Activated CD8-positive, alpha-beta memory T cell treated with anti-CD3 and anti-CD28 coated beads, Interleukin-2, amount 10 ng/mL, durations not matched to agents 7 days and 5 days (primary cell): ENCODE data around the gene SPTLC2. TPM values are rescaled to one million over a fixed set of nuclear protein-coding genes. Genes with fewer than 3 reads are reported as not detected.

Experiments
- ATAC-seq: fragments of 150-1000 bp; cut with Tn5 transposase; one replicate; pipeline ENCODE4 v1.10.0; 2021; ENCODE audit warnings: moderate library complexity
- CTCF ChIA-PET: fragments of 350-600 bp; sonication (Branson Sonifier 250); formaldehyde crosslinking; loops from one replicate; lab custom pipeline; 2021; ENCODE audit warnings: antibody characterized with exemption; lab: Charles Lee
- DNase-seq: peaks from one replicate; pipeline ENCODE4 v3.0.0-alpha.2; 2020
- H3K27ac Mint-ChIP-seq: one replicate; pipeline ENCODE4 v1.8.0; 2021; ENCODE audit warnings: mild to moderate bottlenecking, mixed read lengths
- H3K27me3 Mint-ChIP-seq: one replicate; pipeline ENCODE4 v1.8.0; 2021; ENCODE audit warnings: mixed read lengths
- H3K36me3 Mint-ChIP-seq: one replicate; pipeline ENCODE4 v1.8.0; 2021; ENCODE audit warnings: mild to moderate bottlenecking, mixed read lengths
- H3K4me1 Mint-ChIP-seq: one replicate; pipeline ENCODE4 v1.8.0; 2021; ENCODE audit warnings: mixed read lengths
- H3K4me3 Mint-ChIP-seq: one replicate; pipeline ENCODE4 v1.8.0; 2021; ENCODE audit warnings: mild to moderate bottlenecking, moderate library complexity, mixed read lengths
- H3K9me3 Mint-ChIP-seq: one replicate; pipeline ENCODE4 v1.8.0; 2022; ENCODE audit warnings: low read depth, mixed read lengths
- total RNA-seq, 2 experiments: library from RNA; stranded (reverse); gene quantifications; one replicate each; pipeline ENCODE4 v1.2.3, GENCODE V29; 2021

The SPTLC2 gene
- total RNA-seq, 2 experiments from 2014 or later, result 34.5 to 43.3 TPM

DNA sequence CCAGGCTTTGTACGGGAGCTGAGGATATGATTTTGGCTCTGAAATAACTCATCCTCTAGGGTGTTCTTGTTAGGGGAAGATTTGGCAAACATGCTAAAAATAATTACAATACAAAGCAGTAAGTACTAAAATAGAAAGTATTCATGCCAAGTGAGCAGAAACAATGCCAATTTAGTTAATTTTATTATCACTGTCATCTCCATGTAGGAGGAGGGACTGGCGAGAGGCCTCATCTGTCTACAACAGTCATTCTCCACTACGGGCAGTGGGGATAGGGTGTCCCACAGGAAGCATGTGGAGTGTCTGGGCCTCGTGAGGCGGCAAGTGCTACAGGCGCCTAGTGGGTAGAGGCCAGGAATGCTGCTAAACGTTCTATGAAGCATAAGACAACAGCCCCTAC is 121.1 kb downstream of the SPTLC2 start:
- Mint-ChIP-seq H3K4me3 (no peak overlapping the region), H3K4me1 (peaks cover 6% of the 10 kb centered on the region), H3K27me3 (peaks cover 34% of the 10 kb centered on the region), H3K36me3 (no peaks in the 10 kb centered on the region), H3K9me3 (no peaks in the 10 kb centered on the region), H3K27ac (no peak overlapping the region)
- DNase-seq (no peak), ATAC-seq (no peak)
- CTCF ChIA-PET, result no interaction called here

DNA sequence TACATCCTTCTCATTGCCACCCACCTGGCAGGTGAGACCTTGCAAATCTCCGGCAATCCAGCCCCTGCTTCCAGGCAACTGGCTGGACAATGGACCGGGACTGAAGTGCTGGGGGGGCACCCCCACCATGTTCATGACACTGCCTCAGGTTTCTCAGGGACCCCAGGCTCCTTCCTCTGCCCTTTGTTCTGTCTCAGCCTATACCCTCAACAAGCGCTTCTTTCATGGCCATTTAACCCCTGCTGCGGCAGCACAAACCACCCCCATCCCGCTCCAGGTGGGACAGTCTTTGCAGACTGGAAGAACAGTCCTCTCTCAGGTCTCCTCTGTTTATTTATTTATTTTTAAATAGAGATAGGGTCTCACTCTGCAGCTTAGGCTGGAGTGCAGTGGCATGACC is 125.4 kb downstream of the SPTLC2 start:
- CTCF ChIA-PET, result no interaction called here
- peaks cover 7% of the 10 kb centered on the region for H3K27me3 Mint-ChIP-seq
- H3K36me3 Mint-ChIP-seq, result no peaks in the 10 kb centered on the region
- no peaks in the 10 kb centered on the region for H3K9me3 Mint-ChIP-seq
- H3K27ac Mint-ChIP-seq, result no peak overlapping the region
- no peaks in the 10 kb centered on the region for H3K4me1 Mint-ChIP-seq
- no peak for DNase-seq
- no peak for ATAC-seq
- no peak overlapping the region for H3K4me3 Mint-ChIP-seq

DNA sequence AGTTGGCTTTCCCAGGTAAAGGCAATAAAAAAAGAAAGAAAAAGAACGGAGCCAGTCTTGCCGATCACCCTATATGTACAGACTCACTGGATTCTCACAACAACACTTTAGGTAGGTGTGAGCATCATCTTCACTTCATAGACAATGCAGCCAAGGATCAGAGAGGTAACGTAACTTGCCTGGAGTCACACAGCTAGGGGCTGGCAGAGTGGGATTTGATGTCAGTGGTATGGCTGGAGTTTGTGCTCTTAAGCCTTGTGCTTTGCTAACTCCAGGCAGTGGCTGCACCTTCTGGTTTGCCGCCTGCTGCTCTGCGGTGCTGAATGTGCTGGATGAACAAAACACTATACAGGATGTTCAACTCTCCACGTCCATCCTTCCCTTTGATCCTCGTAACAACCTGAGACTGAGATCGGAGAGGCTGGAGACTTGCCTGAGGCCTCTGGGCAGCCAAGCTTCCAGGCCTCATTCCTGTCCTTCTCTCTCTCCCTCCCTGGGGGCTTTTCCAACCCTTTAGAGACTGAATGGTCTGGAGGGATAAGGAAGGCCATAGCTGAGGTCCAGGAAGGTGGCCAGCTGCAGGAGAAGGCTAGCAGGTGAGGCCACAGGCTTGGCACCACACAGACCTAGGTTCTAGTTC is 126.0 kb downstream of the SPTLC2 start:
- H3K27ac Mint-ChIP-seq, result no peak overlapping the region

DNA sequence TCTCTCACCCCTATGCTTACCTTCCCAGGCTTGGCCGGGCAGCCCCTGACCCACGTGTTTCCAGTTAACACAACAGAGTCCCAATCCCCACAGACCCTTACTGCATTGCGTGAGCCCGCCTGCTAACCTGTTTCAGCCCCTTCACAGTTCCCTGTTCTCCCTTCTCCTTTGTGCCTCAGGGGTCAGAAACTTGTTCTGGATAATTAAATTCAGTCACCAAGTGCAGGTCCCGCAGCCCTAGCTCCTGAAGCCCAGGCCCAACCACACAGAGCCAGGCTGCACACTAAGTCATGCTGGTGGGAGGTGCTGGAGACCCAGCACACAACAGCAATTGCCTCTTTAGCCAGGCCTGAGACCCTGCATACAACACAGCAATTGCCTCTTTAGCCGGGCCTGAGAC is 127.4 kb downstream of the SPTLC2 start:
- no peaks in the 10 kb centered on the region for H3K4me1 Mint-ChIP-seq
- no peaks in the 10 kb centered on the region for H3K9me3 Mint-ChIP-seq
- no peaks in the 10 kb centered on the region for H3K27me3 Mint-ChIP-seq
- no peak overlapping the region for H3K27ac Mint-ChIP-seq
- no peak for ATAC-seq
- H3K36me3 Mint-ChIP-seq, result no peaks in the 10 kb centered on the region
- CTCF ChIA-PET, result no interaction called here
- no peak for DNase-seq
- H3K4me3 Mint-ChIP-seq, result no peak overlapping the region

More for the DNA sequence above, 126.0 kb downstream of the SPTLC2 start:
- H3K27me3 Mint-ChIP-seq, result peaks cover 3% of the 10 kb centered on the region
- H3K4me1 Mint-ChIP-seq, result no peaks in the 10 kb centered on the region
- DNase-seq, result no peak
- ATAC-seq, result no peak
- H3K4me3 Mint-ChIP-seq, result no peak overlapping the region
- H3K36me3 Mint-ChIP-seq, result no peaks in the 10 kb centered on the region
- H3K9me3 Mint-ChIP-seq, result no peaks in the 10 kb centered on the region
- CTCF ChIA-PET, result no interaction called here

DNA sequence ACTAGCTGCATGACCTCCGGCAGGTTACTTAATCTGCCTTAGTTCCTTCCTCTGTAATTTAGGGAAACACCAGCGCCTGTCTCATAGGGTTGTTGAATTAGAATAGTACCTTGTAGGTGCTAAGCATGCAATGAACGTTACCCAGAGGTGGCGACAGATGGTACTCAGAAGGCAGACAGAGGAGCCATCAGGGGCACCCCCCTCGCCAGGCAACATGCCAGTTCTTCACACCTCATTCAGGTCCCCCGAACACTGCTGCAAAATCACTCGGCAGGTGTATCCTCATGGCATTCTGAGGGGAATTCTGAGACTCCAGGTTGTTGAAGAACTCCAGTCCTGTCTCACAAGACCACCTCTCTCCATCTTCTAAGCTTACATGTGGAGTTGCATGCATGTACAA is 127.9 kb downstream of the SPTLC2 start:
- ATAC-seq, result no peak

DNA sequence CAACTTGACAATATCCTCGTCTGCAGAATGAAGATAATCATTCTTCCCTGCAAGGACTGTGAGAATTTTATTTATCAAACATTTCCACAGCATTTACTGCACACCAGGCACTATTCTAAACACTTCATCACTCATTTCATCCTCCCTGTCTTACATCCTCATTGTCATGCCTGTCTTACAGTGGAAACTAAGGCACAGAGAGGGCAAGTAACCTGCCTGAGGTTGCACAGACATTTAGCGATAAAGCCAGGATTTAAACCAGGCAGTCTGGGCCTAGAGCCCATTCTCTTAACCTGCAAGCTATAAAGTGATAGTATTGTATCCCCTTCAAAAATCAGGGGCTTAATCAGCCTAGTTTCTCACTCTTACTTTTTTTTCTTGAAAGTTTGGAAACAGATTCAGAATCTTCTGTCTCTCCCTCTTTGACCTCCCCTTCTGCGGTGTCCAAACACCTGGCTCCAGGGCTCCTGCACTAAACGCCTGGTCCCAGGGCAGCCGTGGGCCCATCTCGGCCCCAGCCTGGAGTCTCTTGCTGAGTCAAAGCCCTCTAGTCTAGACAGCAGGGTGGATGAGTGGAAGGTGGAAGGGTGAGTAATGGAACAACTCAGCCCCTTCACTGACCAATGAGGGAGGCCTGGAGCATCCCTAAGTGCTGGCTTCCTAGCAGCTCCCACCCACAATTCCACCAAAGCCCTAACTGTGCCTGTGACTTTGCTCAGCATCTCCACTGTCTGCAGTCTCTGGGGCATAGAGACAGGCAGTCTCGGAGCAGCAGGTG is 130.3 kb downstream of the SPTLC2 start:
- Mint-ChIP-seq H3K27me3 (no peaks in the 10 kb centered on the region), H3K4me1 (no peaks in the 10 kb centered on the region), H3K9me3 (no peaks in the 10 kb centered on the region), H3K27ac (no peak overlapping the region), H3K4me3 (no peak overlapping the region), H3K36me3 (no peaks in the 10 kb centered on the region)
- ATAC-seq (no peak), DNase-seq (no peak)
- CTCF ChIA-PET, result no interaction called here

More for the DNA sequence above, 127.9 kb downstream of the SPTLC2 start:
- no peak overlapping the region for H3K27ac Mint-ChIP-seq
- no peaks in the 10 kb centered on the region for H3K27me3 Mint-ChIP-seq
- no peaks in the 10 kb centered on the region for H3K36me3 Mint-ChIP-seq
- no peaks in the 10 kb centered on the region for H3K4me1 Mint-ChIP-seq
- CTCF ChIA-PET, result no interaction called here
- DNase-seq, result no peak
- no peaks in the 10 kb centered on the region for H3K9me3 Mint-ChIP-seq
- no peak overlapping the region for H3K4me3 Mint-ChIP-seq

DNA sequence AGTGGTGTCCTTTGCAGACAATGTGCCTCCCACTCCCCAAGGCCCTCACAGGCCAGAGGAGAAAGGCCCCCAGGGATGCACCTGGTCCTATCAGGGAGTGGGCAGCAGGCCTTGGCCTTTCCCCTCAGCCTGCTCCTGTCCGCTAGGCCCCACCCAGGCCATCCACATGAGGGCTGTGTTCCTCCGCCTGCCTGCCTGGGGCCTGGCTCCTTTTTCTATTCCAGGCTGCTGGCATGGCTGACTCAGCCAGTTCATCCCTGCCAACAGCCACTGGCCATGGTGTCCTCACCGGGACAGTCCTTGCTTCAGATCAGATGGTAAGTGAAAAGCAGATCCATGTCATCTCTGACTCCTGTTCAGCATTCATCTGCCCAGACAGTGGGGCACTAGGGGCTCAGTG is 131.2 kb downstream of the SPTLC2 start:
- Mint-ChIP-seq H3K27me3 (no peaks in the 10 kb centered on the region), H3K36me3 (no peaks in the 10 kb centered on the region), H3K27ac (no peak overlapping the region), H3K4me3 (no peak overlapping the region), H3K4me1 (no peaks in the 10 kb centered on the region), H3K9me3 (no peaks in the 10 kb centered on the region)
- no peak for ATAC-seq
- no peak for DNase-seq
- CTCF ChIA-PET, result no interaction called here

DNA sequence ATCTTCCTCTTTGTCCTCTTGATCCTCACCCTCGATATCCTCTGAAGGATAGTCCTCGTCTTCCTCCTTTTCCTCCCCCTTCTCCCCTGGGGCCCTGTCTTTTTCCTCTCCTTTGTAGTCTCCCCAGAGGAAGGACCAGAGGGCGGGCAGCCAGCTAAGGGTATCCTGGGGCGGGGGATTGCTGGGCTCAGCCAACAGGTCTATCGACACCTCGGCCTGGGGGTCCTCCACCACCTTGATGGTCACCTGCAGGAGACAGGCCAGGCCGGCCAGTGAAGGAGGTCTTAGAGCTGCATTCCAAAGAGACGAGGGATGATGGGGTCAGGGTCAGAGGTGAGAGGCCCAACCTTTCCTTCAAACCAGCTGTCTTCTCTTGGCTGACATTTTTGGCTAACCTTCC is 134.0 kb downstream of the SPTLC2 start:
- CTCF ChIA-PET, result no interaction called here
- no peaks in the 10 kb centered on the region for H3K9me3 Mint-ChIP-seq
- H3K36me3 Mint-ChIP-seq, result no peaks in the 10 kb centered on the region
- no peak overlapping the region for H3K27ac Mint-ChIP-seq
- DNase-seq, result no peak
- H3K4me3 Mint-ChIP-seq, result no peak overlapping the region
- H3K4me1 Mint-ChIP-seq, result no peaks in the 10 kb centered on the region
- H3K27me3 Mint-ChIP-seq, result no peaks in the 10 kb centered on the region
- no peak for ATAC-seq

DNA sequence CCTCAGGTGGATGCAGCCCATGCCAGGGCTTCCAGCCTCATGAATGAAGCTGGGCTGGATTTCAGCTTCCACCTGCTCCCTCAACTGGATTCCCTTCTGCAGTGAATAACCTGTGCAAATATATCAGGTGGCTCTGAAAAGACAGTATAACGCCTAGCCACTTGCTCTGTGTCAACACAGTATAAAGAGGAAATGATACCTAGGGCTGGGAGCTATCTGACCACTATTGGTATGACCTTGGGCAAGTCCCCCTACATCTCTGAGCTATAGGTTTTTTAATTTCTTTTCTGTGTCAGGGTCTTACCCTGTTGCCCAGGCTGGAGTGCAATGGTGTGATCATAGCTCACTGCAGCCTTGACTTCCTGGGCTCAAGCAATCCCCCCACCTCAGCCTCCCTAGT is 137.6 kb downstream of the SPTLC2 start:
- H3K4me1 Mint-ChIP-seq, result no peaks in the 10 kb centered on the region
- no peak overlapping the region for H3K27ac Mint-ChIP-seq
- no peaks in the 10 kb centered on the region for H3K36me3 Mint-ChIP-seq
- ATAC-seq (no peak), DNase-seq (no peak)
- no peak overlapping the region for H3K4me3 Mint-ChIP-seq
- no peaks in the 10 kb centered on the region for H3K27me3 Mint-ChIP-seq
- no peaks in the 10 kb centered on the region for H3K9me3 Mint-ChIP-seq
- CTCF ChIA-PET, result interaction anchor here (0.5 to 1.4 kb wide), 2 partner anchors 11 to 13 kb away, joined by 3 to 4 read pairs; no protein-coding TSS in a partner anchor

DNA sequence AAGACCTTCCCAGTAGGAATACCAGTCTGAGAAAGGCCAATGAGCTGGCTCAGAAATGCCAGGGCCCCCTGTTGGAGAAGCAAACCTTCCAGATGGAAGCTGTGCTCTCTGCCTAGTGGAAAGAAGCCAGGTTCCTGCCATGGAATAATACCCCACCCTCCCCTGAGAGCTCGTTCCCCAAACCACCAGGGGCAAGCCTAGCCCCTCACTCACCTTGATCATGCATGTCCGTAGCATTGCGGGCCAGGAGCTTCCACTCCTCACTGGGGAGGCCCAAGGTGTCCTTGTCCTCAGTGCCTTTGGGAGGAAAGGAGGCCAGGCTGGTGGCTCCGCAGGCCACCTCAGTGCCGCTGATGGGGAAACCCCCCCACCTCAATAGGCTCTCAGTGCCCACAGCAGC is 138.4 kb downstream of the SPTLC2 start:
- Mint-ChIP-seq H3K36me3 (no peaks in the 10 kb centered on the region), H3K9me3 (no peaks in the 10 kb centered on the region), H3K27ac (no peak overlapping the region), H3K4me1 (no peaks in the 10 kb centered on the region), H3K4me3 (no peak overlapping the region), H3K27me3 (no peaks in the 10 kb centered on the region)
- DNase-seq (no peak), ATAC-seq (no peak)
- CTCF ChIA-PET, result no interaction called here

DNA sequence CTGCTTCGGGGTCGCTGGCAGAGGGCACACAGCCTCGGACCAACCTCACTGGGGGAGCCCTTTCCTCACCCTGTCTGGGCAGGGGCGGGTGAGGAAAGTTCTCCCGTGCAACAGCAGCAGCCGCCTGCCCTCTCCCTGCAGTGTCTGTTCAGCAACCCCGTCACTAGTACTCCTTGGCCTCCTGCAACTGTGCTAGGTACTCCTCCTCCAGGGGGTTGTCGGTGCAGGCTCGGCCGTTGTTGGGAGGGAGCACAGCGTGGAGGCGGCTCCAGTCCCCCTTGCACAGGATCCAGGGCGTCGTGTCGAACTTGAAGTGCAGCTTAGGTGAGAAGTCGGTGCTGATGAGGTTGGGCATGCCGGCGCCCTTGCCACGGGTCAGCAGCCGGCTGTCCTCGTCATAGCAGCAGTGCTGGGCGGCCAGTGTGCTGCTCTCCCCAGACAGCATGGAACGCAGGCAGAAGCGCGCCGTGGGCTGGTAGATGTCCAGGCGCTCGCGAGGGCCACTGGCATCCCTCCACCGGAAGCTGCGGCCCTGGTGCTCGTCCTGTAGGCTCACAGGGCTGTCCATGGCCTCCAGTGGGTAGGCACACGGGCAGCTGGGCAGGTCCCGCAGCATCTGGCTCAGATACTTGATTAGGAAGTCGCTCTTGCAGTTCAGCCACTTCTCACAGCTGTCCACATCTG is 140.9 kb downstream of the SPTLC2 start:
- no peaks in the 10 kb centered on the region for H3K9me3 Mint-ChIP-seq
- H3K27me3 Mint-ChIP-seq, result no peaks in the 10 kb centered on the region
- no peak overlapping the region for H3K27ac Mint-ChIP-seq
- CTCF ChIA-PET, result no interaction called here
- DNase-seq, result no peak
- no peaks in the 10 kb centered on the region for H3K4me1 Mint-ChIP-seq
- no peak overlapping the region for H3K4me3 Mint-ChIP-seq
- no peak for ATAC-seq
- H3K36me3 Mint-ChIP-seq, result no peaks in the 10 kb centered on the region

DNA sequence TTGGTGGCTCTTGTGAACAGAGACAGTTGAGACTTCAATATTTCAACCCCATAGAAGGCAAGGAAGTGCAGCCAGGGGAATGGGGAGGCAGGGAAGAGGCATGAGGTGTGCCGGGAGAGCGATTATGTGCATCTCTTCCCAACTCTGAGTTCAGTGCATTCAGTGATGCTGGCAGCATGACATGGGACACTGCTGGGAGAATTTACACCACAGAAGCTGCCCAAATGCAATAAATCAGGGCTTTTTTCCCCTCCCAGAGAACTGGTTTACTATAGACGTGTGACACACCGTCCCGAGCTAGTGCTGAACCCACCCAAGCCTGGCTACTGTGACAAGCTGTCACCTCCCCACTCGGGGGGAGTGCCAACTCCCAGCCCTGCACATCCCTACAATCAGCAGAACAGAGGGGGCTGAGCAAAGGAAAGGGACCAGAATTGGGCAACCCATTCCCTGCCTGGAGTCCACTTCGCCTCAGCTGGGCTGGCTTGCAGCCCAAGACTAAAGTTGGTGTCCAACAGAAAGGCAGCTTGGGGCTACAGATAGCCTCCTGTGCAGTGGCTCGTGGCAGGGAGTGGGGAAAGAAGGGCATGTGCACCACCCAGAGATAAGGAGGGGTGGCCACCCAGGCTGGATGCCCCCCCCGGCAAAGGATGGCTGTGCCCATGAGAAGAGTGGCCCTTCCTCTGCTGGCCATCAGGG is 141.8 kb downstream of the SPTLC2 start:
- peaks cover 2% of the 10 kb centered on the region for H3K36me3 Mint-ChIP-seq
- no peak for DNase-seq
- H3K4me1 Mint-ChIP-seq, result no peaks in the 10 kb centered on the region
- H3K9me3 Mint-ChIP-seq, result no peaks in the 10 kb centered on the region
- H3K4me3 Mint-ChIP-seq, result no peak overlapping the region
- CTCF ChIA-PET, result no interaction called here
- no peak overlapping the region for H3K27ac Mint-ChIP-seq
- no peaks in the 10 kb centered on the region for H3K27me3 Mint-ChIP-seq
- no peak for ATAC-seq

DNA sequence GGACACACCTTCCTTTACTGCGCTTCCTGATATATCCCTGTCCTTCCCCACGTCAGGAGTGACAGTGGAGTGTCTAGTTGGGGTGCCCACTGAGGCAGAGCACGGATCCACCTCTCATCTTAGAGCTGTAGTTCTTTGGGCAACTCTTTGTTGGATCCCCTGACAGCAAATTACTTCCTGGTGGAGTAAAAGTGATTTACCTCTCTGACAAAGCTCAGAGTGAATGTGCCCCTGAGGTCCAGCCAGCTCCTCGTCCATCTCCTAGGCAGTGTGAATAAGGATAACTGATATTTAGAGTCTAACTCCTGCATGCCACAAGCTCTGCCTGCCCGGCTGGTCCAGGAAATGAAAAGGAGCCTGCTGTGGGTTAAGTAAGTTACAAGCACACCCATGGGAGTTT is 142.5 kb downstream of the SPTLC2 start:
- Mint-ChIP-seq H3K36me3 (peaks cover 8% of the 10 kb centered on the region), H3K27ac (no peak overlapping the region), H3K9me3 (no peaks in the 10 kb centered on the region), H3K4me3 (no peak overlapping the region), H3K4me1 (no peaks in the 10 kb centered on the region), H3K27me3 (no peaks in the 10 kb centered on the region)
- CTCF ChIA-PET, result no interaction called here
- DNase-seq (no peak), ATAC-seq (no peak)
